HEK293 (cell line): Measurements from ENCODE around the gene DIDO1.
A peak's percentile ranks its signal among the peaks of the same experiment; 100 is the strongest.

Experiments used
- CTCF ChIA-PET: fragments of 350-600 bp; formaldehyde crosslinking; extraction: SDS; loops from one replicate; lab custom pipeline; 2021; ENCODE audit warnings: antibody characterized with exemption; lab: Yijun Ruan, JAX
- POLR2A ChIA-PET: fragments of 300-600 bp; formaldehyde crosslinking; extraction: SDS; loops from one replicate; lab custom pipeline; 2020; ENCODE audit warnings: antibody characterized with exemption, inconsistent platforms; lab: Yijun Ruan, JAX
- H3K27ac ChIP-seq: fragments of 200-500 bp; sonication (Bioruptor generic); 2 replicates; pipeline ENCODE4 v1.5.1; 2014; ENCODE audit warnings: low read depth, low read length, control low read depth, inconsistent platforms; ENCODE audit errors: extremely low read depth
- H3K36me3 ChIP-seq, 2 experiments: fragments of 200-500 bp in 1 of 2; sonication (Bioruptor generic) in 1 of 2; 1 replicate in 1 of 2; 2 replicates in 1 of 2; pipeline ENCODE4 v1.5.1; 2014 to 2017; ENCODE audit warnings: inconsistent platforms in 2 of 2, low read length in 2 of 2; ENCODE audit not compliant: control insufficient read depth in 2 of 2, insufficient read depth in 1 of 2
- H3K4me1 ChIP-seq: fragments of 200-500 bp; sonication (Bioruptor generic); 2 replicates; pipeline ENCODE4 v1.5.1; 2014; ENCODE audit warnings: mild to moderate bottlenecking, low read length, inconsistent platforms; ENCODE audit not compliant: control insufficient read depth, insufficient read depth
- H3K4me3 ChIP-seq: 2 replicates; pipeline ENCODE4 v1.5.1; 2011; ENCODE audit warnings: low read depth, mild to moderate bottlenecking, control low read depth, low read length, moderate library complexity
- H3K9me3 ChIP-seq: fragments of 200-500 bp; sonication (Bioruptor generic); 2 replicates; pipeline ENCODE4 v1.5.1; 2014; ENCODE audit warnings: low read depth, low read length, inconsistent platforms; ENCODE audit not compliant: control insufficient read depth, insufficient read depth
- CTCF ChIP-seq: fragments of 450-650 bp; formaldehyde crosslinking; IDR thresholded peaks from 2 replicates; pipeline ENCODE4 v1.5.1; 2016; ENCODE audit warnings: missing biosample characterization, missing genetic modification characterization
- EGR2 ChIP-seq: fragments of 450-650 bp; formaldehyde crosslinking; IDR thresholded peaks from 2 replicates; pipeline ENCODE4 v1.5.1; 2016; ENCODE audit warnings: low read depth, missing biosample characterization, missing genetic modification characterization
- KLF10 ChIP-seq: fragments of 450-650 bp; IDR thresholded peaks from 2 replicates; pipeline ENCODE4 v1.5.1; 2018; ENCODE audit warnings: missing biosample characterization, mild to moderate bottlenecking, missing genetic modification characterization
- REPIN1 ChIP-seq: fragments of 450-650 bp; formaldehyde crosslinking; IDR thresholded peaks from 2 replicates; pipeline ENCODE4 v1.5.1; 2017; ENCODE audit warnings: missing biosample characterization, missing genetic modification characterization, low read depth
- ZIC2 ChIP-seq: fragments of 450-650 bp; formaldehyde crosslinking; IDR thresholded peaks from 2 replicates; pipeline ENCODE4 v1.5.1; 2016; ENCODE audit warnings: missing biosample characterization, missing genetic modification characterization
- ZNF121 ChIP-seq: fragments of 450-650 bp; formaldehyde crosslinking; IDR thresholded peaks from 2 replicates; pipeline ENCODE4 v1.5.1; 2016; ENCODE audit warnings: missing biosample characterization, missing genetic modification characterization
- ZNF280C ChIP-seq: fragments of 450-650 bp; formaldehyde crosslinking; IDR thresholded peaks from 2 replicates; pipeline ENCODE4 v1.5.1; 2016; ENCODE audit warnings: missing biosample characterization, missing genetic modification characterization
- ZNF366 ChIP-seq: fragments of 450-650 bp; formaldehyde crosslinking; conservative IDR thresholded peaks from 2 replicates; pipeline ENCODE4 v1.5.1; 2016; ENCODE audit warnings: missing biosample characterization, missing genetic modification characterization
- ZNF391 ChIP-seq: fragments of 450-650 bp; formaldehyde crosslinking; IDR thresholded peaks from 2 replicates; pipeline ENCODE4 v1.5.1; 2016; ENCODE audit warnings: low read depth, missing biosample characterization, missing genetic modification characterization, borderline replicate concordance
- TF ChIP-seq, protein P1 (sequence below): fragments of 450-650 bp; formaldehyde crosslinking; IDR thresholded peaks from 2 replicates; pipeline ENCODE4 v1.5.1; 2017; ENCODE audit warnings: missing biosample characterization, missing genetic modification characterization
- TF ChIP-seq, protein P2 (sequence below): fragments of 450-650 bp; formaldehyde crosslinking; IDR thresholded peaks from 2 replicates; pipeline ENCODE4 v1.5.1; 2017; ENCODE audit warnings: missing biosample characterization, mild to moderate bottlenecking, missing genetic modification characterization, moderate library complexity

DIDO1 gene

GRCh38 chr20:62908971-62909791, 17.1 kb downstream of the DIDO1 start:
- peaks cover 36 to 93% of the 10 kb centered on the region in 2 experiments for H3K36me3 ChIP-seq
- TF ChIP-seq ZNF280C (tag by site-specific recombination) (no peak), ZNF366 (tag by site-specific recombination) (no peak), EGR2 (tag by site-specific recombination) (no peak), REPIN1 (no peak), ZIC2 (tag by site-specific recombination) (peak; percentile 82)
- TF ChIP-seq, protein P1, sequence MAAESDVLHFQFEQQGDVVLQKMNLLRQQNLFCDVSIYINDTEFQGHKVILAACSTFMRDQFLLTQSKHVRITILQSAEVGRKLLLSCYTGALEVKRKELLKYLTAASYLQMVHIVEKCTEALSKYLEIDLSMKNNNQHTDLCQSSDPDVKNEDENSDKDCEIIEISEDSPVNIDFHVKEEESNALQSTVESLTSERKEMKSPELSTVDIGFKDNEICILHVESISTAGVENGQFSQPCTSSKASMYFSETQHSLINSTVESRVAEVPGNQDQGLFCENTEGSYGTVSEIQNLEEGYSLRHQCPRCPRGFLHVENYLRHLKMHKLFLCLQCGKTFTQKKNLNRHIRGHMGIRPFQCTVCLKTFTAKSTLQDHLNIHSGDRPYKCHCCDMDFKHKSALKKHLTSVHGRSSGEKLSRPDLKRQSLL (tag by site-specific recombination): no peak
- TF ChIP-seq, protein P2, sequence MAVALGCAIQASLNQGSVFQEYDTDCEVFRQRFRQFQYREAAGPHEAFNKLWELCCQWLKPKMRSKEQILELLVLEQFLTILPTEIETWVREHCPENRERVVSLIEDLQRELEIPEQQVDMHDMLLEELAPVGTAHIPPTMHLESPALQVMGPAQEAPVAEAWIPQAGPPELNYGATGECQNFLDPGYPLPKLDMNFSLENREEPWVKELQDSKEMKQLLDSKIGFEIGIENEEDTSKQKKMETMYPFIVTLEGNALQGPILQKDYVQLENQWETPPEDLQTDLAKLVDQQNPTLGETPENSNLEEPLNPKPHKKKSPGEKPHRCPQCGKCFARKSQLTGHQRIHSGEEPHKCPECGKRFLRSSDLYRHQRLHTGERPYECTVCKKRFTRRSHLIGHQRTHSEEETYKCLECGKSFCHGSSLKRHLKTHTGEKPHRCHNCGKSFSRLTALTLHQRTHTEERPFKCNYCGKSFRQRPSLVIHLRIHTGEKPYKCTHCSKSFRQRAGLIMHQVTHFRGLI (tag by site-specific recombination): no peak
- peaks cover 2% of the 10 kb centered on the region; the same call in 1 of the 2 replicates for H3K4me1 ChIP-seq
- no peak overlapping the region for H3K27ac ChIP-seq
- H3K9me3 ChIP-seq: no peaks in the 10 kb centered on the region
- CTCF ChIA-PET: interaction anchor here (1.3 to 3.1 kb wide), 6 partner anchors 9 to 99 kb away, joined by 3 to 27 read pairs (median 9); partner anchors contain the start of gene DIDO1
- no peak overlapping the region for H3K4me3 ChIP-seq
- POLR2A ChIA-PET: interaction anchor here (1.2 kb wide), 1 partner anchor 11 kb away, joined by 4 read pairs; no protein-coding TSS in a partner anchor

DNA sequence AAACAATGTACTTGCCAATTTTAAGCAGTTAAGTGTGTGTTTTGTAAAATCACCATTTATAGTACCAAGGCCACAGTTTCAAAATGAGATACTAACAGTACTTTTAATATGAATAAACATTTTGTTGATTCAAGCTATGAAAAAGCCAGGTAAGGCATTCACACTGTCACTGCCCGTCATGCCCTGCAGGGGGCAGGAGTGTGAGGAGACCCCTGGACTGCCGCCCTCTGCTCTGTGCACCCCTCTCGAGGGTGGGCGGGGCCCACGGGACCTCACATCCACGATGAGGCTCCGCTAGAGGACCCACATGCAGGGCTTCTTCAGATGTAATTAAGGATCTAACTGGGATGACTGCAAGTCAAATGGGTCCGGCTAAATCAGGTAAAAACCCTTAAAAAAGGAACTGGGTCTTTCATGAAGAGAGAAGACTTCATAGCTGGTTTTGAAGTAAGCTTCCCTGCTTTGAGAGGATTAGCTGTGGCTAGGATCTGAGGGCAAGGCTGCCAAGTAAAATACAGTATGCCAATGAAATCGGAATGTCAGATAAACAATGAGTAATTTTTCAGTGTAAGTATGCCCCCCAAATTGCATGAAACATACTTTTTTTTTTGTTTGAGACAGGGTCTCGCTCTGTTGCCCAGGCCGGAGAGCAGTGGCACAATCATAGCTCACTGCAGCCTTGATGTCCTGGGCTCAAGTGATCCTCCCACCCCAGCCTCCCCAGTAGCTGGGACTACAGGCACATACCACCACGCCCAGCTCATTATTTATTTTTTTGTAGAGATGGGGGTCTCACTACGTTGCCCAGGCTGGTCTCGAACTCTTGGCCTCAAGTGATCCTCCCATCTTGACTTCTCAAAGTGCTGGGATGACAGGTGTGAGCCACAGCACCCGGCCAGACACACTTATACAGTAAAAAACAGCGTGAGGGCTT, 18.7 kb downstream of the DIDO1 start:
- Histone ChIP-seq H3K9me3 (no peaks in the 10 kb centered on the region), H3K4me1 (no peaks in the 10 kb centered on the region), H3K27ac (no peak overlapping the region)
- CTCF ChIA-PET: interaction anchor here (0.6 to 3.1 kb wide), 14 partner anchors 9 to 139 kb away, joined by 3 to 27 read pairs (median 5); partner anchors contain the start of gene DIDO1
- POLR2A ChIA-PET: interaction anchor here (1.2 kb wide), 1 partner anchor 10 kb away, joined by 4 read pairs; no protein-coding TSS in a partner anchor
- TF ChIP-seq ZNF391 (tag by site-specific recombination) (no peak), KLF10 (tag by site-specific recombination) (0 out of 2 replicates have a peak, but pooled peaks have one; percentile 29), CTCF (peak; percentile 41; the same call in 1 of the 2 replicates), ZNF121 (tag by site-specific recombination) (peak; percentile 98)
- TF ChIP-seq, all 188 proteins: peak for 3
- Histone ChIP-seq H3K36me3 (peaks cover 34 to 99% of the 10 kb centered on the region in 2 experiments), H3K4me3 (no peak overlapping the region)
